Mesodermal cell (in vitro differentiated cells): ENCODE measurements around the gene KLF17.
"Not testable (repeated sequence)": the region's sequence is repeated elsewhere in the genome, so short reads cannot be mapped to it uniquely, and the experiment has no call there.

Experiments used
- H3K27ac ChIP-seq: 2 replicates; pipeline ENCODE4 v1.7.0; 2013; ENCODE audit warnings: mild to moderate bottlenecking, low read depth, low read length, moderate library complexity; ENCODE audit not compliant: severe bottlenecking
- H3K36me3 ChIP-seq: 2 replicates; pipeline ENCODE4 v1.7.1; 2013; ENCODE audit warnings: mild to moderate bottlenecking, low read length, moderate library complexity; ENCODE audit not compliant: control insufficient read depth, insufficient read depth
- H3K4me1 ChIP-seq: one replicate; pipeline ENCODE4 v1.7.1; 2013; ENCODE audit warnings: mild to moderate bottlenecking, low read length; ENCODE audit not compliant: insufficient read depth, control insufficient read depth, poor library complexity, severe bottlenecking
- H3K4me3 ChIP-seq: 2 replicates; pipeline ENCODE4 v1.7.0; 2013; ENCODE audit warnings: low read length, control low read depth, mild to moderate bottlenecking; ENCODE audit not compliant: insufficient read depth, poor library complexity, severe bottlenecking; ENCODE audit errors: extremely low read depth
- H3K9me3 ChIP-seq: 2 replicates; pipeline ENCODE4 v1.7.1; 2013; ENCODE audit warnings: mild to moderate bottlenecking, low read length, moderate library complexity; ENCODE audit not compliant: control insufficient read depth
- WGBS, 2 experiments: methylation state at CpG; one replicate each; pipeline ENCODE4 v1.1.5; 2013; ENCODE audit warnings: missing lambda C conversion rate in 2 of 2; ENCODE audit not compliant: insufficient coverage in 2 of 2; 5-methylcytosine and 5-hydroxymethylcytosine counted together

The KLF17 gene

GRCh38 chr1:44134071-44134920, 15.7 kb downstream of the KLF17 start:
- 93 to 94% methylated on average over 15 to 16 of the region's 19 CpGs for WGBS, 2 experiments
- H3K4me1 ChIP-seq = no peaks in the 10 kb centered on the region
- H3K4me3 ChIP-seq = no peak overlapping the region
- H3K27ac ChIP-seq = no peak overlapping the region
- H3K36me3 ChIP-seq = no peaks in the 10 kb centered on the region
- no peaks in the 10 kb centered on the region for H3K9me3 ChIP-seq

GRCh38 chr1:44135886-44136285, 17.3 kb downstream of the KLF17 start:
- Histone ChIP-seq H3K9me3 (no peaks in the 10 kb centered on the region), H3K4me1 (no peaks in the 10 kb centered on the region), H3K36me3 (no peaks in the 10 kb centered on the region), H3K4me3 (no peak overlapping the region), H3K27ac (no peak overlapping the region)
- WGBS, 2 experiments = no CpG with 5 or more reads among the region's 2 CpGs

- Histone ChIP-seq H3K4me1 (no peaks in the 10 kb centered on the region), H3K4me3 (no peak overlapping the region)
These were observed 19.6 kb downstream of the KLF17 start for GRCh38 chr1:44138239-44138638.

GRCh38 chr1:44139565-44139964, 20.9 kb downstream of the KLF17 start:
- not testable (repeated sequence) for H3K36me3 ChIP-seq, H3K4me3 ChIP-seq, H3K27ac ChIP-seq, H3K9me3 ChIP-seq, H3K4me1 ChIP-seq
- WGBS, 2 experiments = 94% methylated on average over 2 of the region's 8 CpGs; no CpG with 5 or more reads in 1 of the 2 experiments

More at GRCh38 chr1:44138239-44138638, 19.6 kb downstream of the KLF17 start:
- Histone ChIP-seq H3K36me3 (no peaks in the 10 kb centered on the region), H3K9me3 (no peaks in the 10 kb centered on the region), H3K27ac (no peak overlapping the region)
- 79 to 85% methylated on average over 2 to 3 of the region's 3 CpGs for WGBS, 2 experiments

- H3K9me3 ChIP-seq = peaks cover 13% of the 10 kb centered on the region
- no peak within 1 kb of the TSS for H3K27ac ChIP-seq
- no peak within 1 kb of the TSS for H3K4me3 ChIP-seq
- 83% methylated on average over 1 of the region's 1 CpG; no CpG with 5 or more reads in 1 of the 2 experiments for WGBS, 2 experiments
- no peaks in the 10 kb centered on the region for H3K4me1 ChIP-seq
- no peaks in the 10 kb centered on the region for H3K36me3 ChIP-seq
These were observed 22.9 kb downstream of the KLF17 start, which contains the start of gene KLF18 for GRCh38 chr1:44141531-44141930. KLF18 (minus strand) TSS chr1:44141631; CDS start chr1:44141631, 0 bp downstream.

GRCh38 chr1:44144962-44145756, 26.5 kb downstream of the KLF17 start:
- H3K36me3 ChIP-seq = no peaks in the 10 kb centered on the region
- no peak overlapping the region for H3K4me3 ChIP-seq
- H3K4me1 ChIP-seq = no peaks in the 10 kb centered on the region
- H3K9me3 ChIP-seq = peaks cover 13% of the 10 kb centered on the region
- 67 to 100% methylated on average over 1 of the region's 2 CpGs for WGBS, 2 experiments
- no peak overlapping the region for H3K27ac ChIP-seq

- H3K36me3 ChIP-seq = no peaks in the 10 kb centered on the region
- H3K9me3 ChIP-seq = peaks cover 13% of the 10 kb centered on the region
- H3K4me1 ChIP-seq = no peaks in the 10 kb centered on the region
- no peak overlapping the region for H3K4me3 ChIP-seq
- 89 to 92% methylated on average over 25 to 26 of the region's 28 CpGs for WGBS, 2 experiments
- H3K27ac ChIP-seq = no peak overlapping the region
These were observed 28.1 kb downstream of the KLF17 start for GRCh38 chr1:44146536-44147361.

GRCh38 chr1:44147582-44147981, 29.0 kb downstream of the KLF17 start:
- no peaks in the 10 kb centered on the region for H3K4me1 ChIP-seq
- H3K36me3 ChIP-seq = no peaks in the 10 kb centered on the region
- H3K27ac ChIP-seq = no peak overlapping the region
- H3K4me3 ChIP-seq = no peak overlapping the region
- 76 to 87% methylated on average over 2 of the region's 3 CpGs for WGBS, 2 experiments
- peaks cover 13% of the 10 kb centered on the region for H3K9me3 ChIP-seq

- no peak overlapping the region for H3K4me3 ChIP-seq
- H3K9me3 ChIP-seq = no peaks in the 10 kb centered on the region
- H3K27ac ChIP-seq = no peak overlapping the region
- no peaks in the 10 kb centered on the region for H3K4me1 ChIP-seq
- WGBS, 2 experiments = 90 to 100% methylated on average over 3 of the region's 6 CpGs
- H3K36me3 ChIP-seq = no peaks in the 10 kb centered on the region
These were observed 32.7 kb downstream of the KLF17 start for GRCh38 chr1:44151332-44151731.

GRCh38 chr1:44151808-44152207, 33.2 kb downstream of the KLF17 start:
- Histone ChIP-seq H3K4me1 (no peaks in the 10 kb centered on the region), H3K4me3 (no peak overlapping the region), H3K9me3 (no peaks in the 10 kb centered on the region), H3K27ac (no peak overlapping the region), H3K36me3 (no peaks in the 10 kb centered on the region)
- no CpG with 5 or more reads among the region's 1 CpG for WGBS, 2 experiments
